Endothelial cell of umbilical vein (primary cell): ENCODE measurements around the gene CHST14. TPM values are rescaled to one million over a fixed set of nuclear protein-coding genes. Genes with fewer than 3 reads are reported as not detected.

Experiments
- BruUV-seq: library from RNA; stranded (reverse); fragments of 400-500 nt; replicated peaks from 2 replicates; lab custom pipeline; 2021; lab: Mats Ljungman, UMichigan
- CTCF ChIA-PET: fragments of 300-600, 350-600 bp; sonication (Branson Sonifier 250); formaldehyde crosslinking; loops from one replicate; lab custom pipeline; 2021; ENCODE audit warnings: antibody characterized with exemption, inconsistent platforms; lab: Charles Lee
- POLR2A ChIA-PET: fragments of 300-600, 350-600 bp; sonication (Branson Sonifier 250); formaldehyde crosslinking; loops from one replicate; lab custom pipeline; 2021; ENCODE audit warnings: antibody characterized with exemption, inconsistent platforms; lab: Charles Lee
- DNase-seq: peaks from one replicate; pipeline ENCODE4 v3.0.0-alpha.2; 2011; ENCODE audit warnings: low read depth, low spot score
- FAIRE-seq: peaks from 2 replicates; lab custom pipeline; 2011; peaks lifted over from hg19 to GRCh38; lab: Jason Lieb, UNC
- H2AFZ ChIP-seq: 2 replicates; pipeline ENCODE4 v1.6.0; 2012; ENCODE audit warnings: low read depth, low read length, control low read depth, inconsistent platforms
- H3K27ac ChIP-seq: 2 replicates; pipeline ENCODE4 v1.5.1; 2011; ENCODE audit warnings: low read depth, mild to moderate bottlenecking, control low read depth, low read length, moderate library complexity; ENCODE audit not compliant: insufficient read depth
- H3K27me3 ChIP-seq, 2 experiments: 2 replicates each; pipeline versions ENCODE4 v1.6.0 to v1.6.1; 2011; ENCODE audit warnings: low read length in 2 of 2, mixed read lengths in 1 of 2; ENCODE audit not compliant: control insufficient read depth in 2 of 2, insufficient read depth in 2 of 2
- H3K36me3 ChIP-seq, 2 experiments: 2 replicates in 1 of 2; 3 replicates in 1 of 2; pipeline ENCODE4 v1.5.1; 2011; ENCODE audit warnings: low read length in 2 of 2, mild to moderate bottlenecking in 1 of 2, moderate library complexity in 1 of 2; ENCODE audit not compliant: control insufficient read depth in 2 of 2, insufficient read depth in 2 of 2; ENCODE audit errors: extremely low read depth in 1 of 2
- H3K4me1 ChIP-seq: 3 replicates; pipeline ENCODE4 v1.5.1; 2011; ENCODE audit warnings: mild to moderate bottlenecking, low read length; ENCODE audit not compliant: control insufficient read depth, insufficient read depth; ENCODE audit errors: extremely low read depth
- H3K4me2 ChIP-seq: 2 replicates; pipeline ENCODE4 v1.6.1; 2011; ENCODE audit warnings: low read length, control low read depth, mixed read lengths; ENCODE audit not compliant: insufficient read depth
- H3K4me3 ChIP-seq, 3 experiments: fragments of 200-600 bp in 1 of 3; sonication (generic), shearing (Covaris generic) in 1 of 3; replicated peaks in 1 of 3; 2 replicates each; pipeline ENCODE4 v1.5.1; 2011 to 2016; ENCODE audit warnings: control low read depth in 3 of 3, low read length in 3 of 3, mild to moderate bottlenecking in 2 of 3, inconsistent platforms in 1 of 3, low read depth in 1 of 3, moderate library complexity in 1 of 3; ENCODE audit not compliant: insufficient read depth in 1 of 3
- H3K79me2 ChIP-seq: 2 replicates; pipeline ENCODE4 v1.6.0; 2012; ENCODE audit warnings: low read length, inconsistent platforms; ENCODE audit not compliant: control insufficient read depth, insufficient read depth
- H3K9ac ChIP-seq: replicated peaks from 2 replicates; pipeline ENCODE3; 2011; ENCODE audit warnings: low read length, control low read depth; ENCODE audit not compliant: insufficient read depth; ENCODE audit errors: extremely low read depth
- H3K9me1 ChIP-seq: replicated peaks from 3 replicates; pipeline ENCODE4 v1.6.0; 2011; ENCODE audit warnings: mild to moderate bottlenecking, low read length; ENCODE audit not compliant: control insufficient read depth, insufficient read depth; ENCODE audit errors: extremely low read depth
- H3K9me3 ChIP-seq: replicated peaks from 2 replicates; pipeline ENCODE4 v1.5.1; 2012; ENCODE audit warnings: low read length, inconsistent platforms; ENCODE audit not compliant: control insufficient read depth, insufficient read depth
- H4K20me1 ChIP-seq: replicated peaks from 2 replicates; pipeline ENCODE3; 2011; ENCODE audit warnings: mild to moderate bottlenecking, low read length; ENCODE audit not compliant: control insufficient read depth, insufficient read depth; ENCODE audit errors: extremely low read depth
- EZH2 ChIP-seq: IDR thresholded peaks from 2 replicates; pipeline ENCODE4 v1.6.1; 2012; ENCODE audit warnings: borderline replicate concordance, low read depth, mild to moderate bottlenecking, moderate library complexity, low read length, inconsistent platforms; ENCODE audit not compliant: severe bottlenecking
- FOS ChIP-seq: IDR thresholded peaks from 2 replicates; pipeline ENCODE4 v1.6.1; 2011; ENCODE audit warnings: mild to moderate bottlenecking, low read length, moderate library complexity, borderline replicate concordance; ENCODE audit not compliant: insufficient read depth
- GATA2 ChIP-seq: IDR thresholded peaks from 2 replicates; pipeline ENCODE4 v1.7.0; 2011; ENCODE audit warnings: low read depth, mild to moderate bottlenecking, moderate library complexity, mixed read lengths, low read length; ENCODE audit not compliant: insufficient read length, insufficient read depth
- JUN ChIP-seq: IDR thresholded peaks from 2 replicates; pipeline ENCODE4 v1.6.1; 2011; ENCODE audit warnings: borderline replicate concordance, low read depth; ENCODE audit not compliant: insufficient read length, insufficient read depth
- MYC ChIP-seq: IDR thresholded peaks from one replicate; pipeline ENCODE4 v1.6.1; 2011; ENCODE audit warnings: mild to moderate bottlenecking, low read depth, low read length
- POLR2A ChIP-seq: IDR thresholded peaks from 2 replicates; pipeline ENCODE4 v1.6.1; 2012; ENCODE audit warnings: low read depth, mild to moderate bottlenecking, control low read depth, low read length
- POLR2AphosphoS5 ChIP-seq: IDR thresholded peaks from 2 replicates; pipeline ENCODE4 v1.6.1; 2012; ENCODE audit warnings: low read depth, mild to moderate bottlenecking, control low read depth, low read length, moderate library complexity; ENCODE audit not compliant: insufficient read depth
- dilution Hi-C: fragments of 300-500 bp; cut with MboI; formaldehyde crosslinking; loops from one replicate; pipeline ENCODE4 v1.15.0; 2019; ENCODE audit warnings: low sequenced_read_pairs; ENCODE audit not compliant: extremely low pct_ligation_motif_present
- intact Hi-C: fragments of 100-400 bp; cut with micrococcal nuclease; formaldehyde crosslinking; loops from one replicate; pipeline ENCODE4 v1.10.0; 2022
- polyA plus RNA-seq, 4 experiments: library from polyadenylated mRNA; depleted of rRNA in 3 of 4; stranded (reverse) in 3 of 4; unstranded in 1 of 4; fragments of >200 nt; gene quantifications; 2 replicates each; pipeline versions ENCODE4 v1.2.1 to v1.2.3, GENCODE V29; 2011 to 2012; ENCODE audit warnings: missing spikeins in 1 of 4
- total RNA-seq: library from RNA; stranded (reverse); gene quantifications from 2 replicates; pipeline ENCODE4 v1.2.3, GENCODE V29; 2021
- TF ChIP-seq, protein P1 (sequence below): IDR thresholded peaks from 2 replicates; pipeline ENCODE4 v1.6.1; 2011; ENCODE audit not compliant: insufficient read depth, insufficient read length
- TF ChIP-seq, protein P2 (sequence below), 2 donors: IDR thresholded peaks; 1 replicate in 1 of 2; 2 replicates in 1 of 2; pipeline ENCODE4 v1.5.1; 2011; ENCODE audit warnings: low read length in 2 of 2, mild to moderate bottlenecking in 2 of 2, moderate library complexity in 2 of 2, control low read depth in 1 of 2, inconsistent platforms in 1 of 2, low read depth in 1 of 2; ENCODE audit not compliant: insufficient read depth in 1 of 2; ENCODE audit errors: extremely low read depth in 1 of 2

The CHST14 gene
- total and polyA plus RNA-seq, 2 donors (not counting 3 experiments of a cell fraction or from before 2014, with no cell fraction given), result 35.1 to 49.2 TPM

DNA sequence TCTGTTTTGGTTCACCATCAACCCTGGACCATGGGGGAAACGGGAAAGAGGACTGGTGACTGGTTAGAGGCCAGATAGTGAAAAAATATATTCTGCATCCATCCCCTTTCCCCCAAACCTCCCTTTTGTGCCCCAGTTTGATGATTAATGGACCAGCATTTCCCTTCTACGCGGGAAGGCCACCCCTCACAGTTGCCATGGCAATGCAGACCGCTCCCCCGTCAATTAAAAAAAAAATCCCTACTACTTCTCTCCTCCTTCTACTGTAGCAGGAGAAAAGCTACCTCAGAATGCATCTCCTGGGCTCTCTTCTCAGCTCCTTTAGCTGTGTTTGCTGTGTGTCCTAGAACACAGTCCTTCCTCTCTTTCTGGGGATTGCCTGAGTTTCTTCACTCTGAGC is 26.0 kb upstream of the CHST14 start:
- no peak for TF ChIP-seq POLR2AphosphoS5
- TF ChIP-seq, protein P1, sequence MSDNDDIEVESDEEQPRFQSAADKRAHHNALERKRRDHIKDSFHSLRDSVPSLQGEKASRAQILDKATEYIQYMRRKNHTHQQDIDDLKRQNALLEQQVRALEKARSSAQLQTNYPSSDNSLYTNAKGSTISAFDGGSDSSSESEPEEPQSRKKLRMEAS, result no peak
- no peak for TF ChIP-seq FOS
- TF ChIP-seq MYC, result no peak
- no peak for TF ChIP-seq EZH2
- no peak for TF ChIP-seq GATA2
- TF ChIP-seq POLR2A, result no peak
- no peak for TF ChIP-seq JUN
- TF ChIP-seq, protein P2, sequence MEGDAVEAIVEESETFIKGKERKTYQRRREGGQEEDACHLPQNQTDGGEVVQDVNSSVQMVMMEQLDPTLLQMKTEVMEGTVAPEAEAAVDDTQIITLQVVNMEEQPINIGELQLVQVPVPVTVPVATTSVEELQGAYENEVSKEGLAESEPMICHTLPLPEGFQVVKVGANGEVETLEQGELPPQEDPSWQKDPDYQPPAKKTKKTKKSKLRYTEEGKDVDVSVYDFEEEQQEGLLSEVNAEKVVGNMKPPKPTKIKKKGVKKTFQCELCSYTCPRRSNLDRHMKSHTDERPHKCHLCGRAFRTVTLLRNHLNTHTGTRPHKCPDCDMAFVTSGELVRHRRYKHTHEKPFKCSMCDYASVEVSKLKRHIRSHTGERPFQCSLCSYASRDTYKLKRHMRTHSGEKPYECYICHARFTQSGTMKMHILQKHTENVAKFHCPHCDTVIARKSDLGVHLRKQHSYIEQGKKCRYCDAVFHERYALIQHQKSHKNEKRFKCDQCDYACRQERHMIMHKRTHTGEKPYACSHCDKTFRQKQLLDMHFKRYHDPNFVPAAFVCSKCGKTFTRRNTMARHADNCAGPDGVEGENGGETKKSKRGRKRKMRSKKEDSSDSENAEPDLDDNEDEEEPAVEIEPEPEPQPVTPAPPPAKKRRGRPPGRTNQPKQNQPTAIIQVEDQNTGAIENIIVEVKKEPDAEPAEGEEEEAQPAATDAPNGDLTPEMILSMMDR (IDR thresholded peaks at IDR 0.05; ENCODE audit: extremely low read depth in 1 of 2, insufficient read depth in 1 of 2, low read depth in 1 of 2, low read length in 2 of 2), result no peak
- no peak overlapping the region for H3K27ac ChIP-seq
- FAIRE-seq (no peak), DNase-seq (no peak)
- dilution Hi-C loops (no loop called here), intact Hi-C loops (loop anchor here (5.0 kb wide), 1 partner anchor 63 kb away; no protein-coding TSS in a partner anchor)
- no TSS peak for BruUV-seq
- no peaks in the 10 kb centered on the region for H3K9me1 ChIP-seq
- no peak overlapping the region for H3K9ac ChIP-seq
- H4K20me1 ChIP-seq, result peaks cover 2% of the 10 kb centered on the region
- ChIA-PET CTCF (interaction anchor here (1.5 kb wide), 1 partner anchor 62 kb away, joined by 4 read pairs; no protein-coding TSS in a partner anchor), POLR2A (no interaction called here)
- H3K4me2 ChIP-seq, result no peak overlapping the region
- H3K4me3 ChIP-seq, result no peak overlapping the region
- no peaks in the 10 kb centered on the region for H3K36me3 ChIP-seq
- H2AFZ ChIP-seq, result no peak overlapping the region
- H3K4me1 ChIP-seq, result peaks cover 6% of the 10 kb centered on the region
- peaks cover 5% of the 10 kb centered on the region in 2 experiments for H3K27me3 ChIP-seq
- H3K79me2 ChIP-seq, result peaks cover 29% of the 10 kb centered on the region
- no peaks in the 10 kb centered on the region for H3K9me3 ChIP-seq
